AG09319 (cell line): ENCODE data around the gene ARSD.
"Not testable (repeated sequence)": the region's sequence is repeated elsewhere in the genome, so short reads cannot be mapped to it uniquely, and the experiment has no call there.

Experiments used
- DNase-seq: peaks from one replicate; pipeline ENCODE4 v3.0.0-alpha.2; 2010; ENCODE audit warnings: low read depth; ENCODE audit errors: extremely low read depth
- CTCF ChIP-seq: IDR thresholded peaks from 2 replicates; pipeline ENCODE4 v1.5.1; 2011; ENCODE audit warnings: low read depth, mild to moderate bottlenecking, inconsistent platforms, low read length, moderate library complexity

ARSD gene

GRCh38 chrX:2928583-2929434 is at the start of gene ARSD:
Gene ARSD (minus strand): TSS chrX:2929339. CDS start chrX:2929275, 64 bp downstream.
- DNase-seq: peak; percentile 94
- TF ChIP-seq CTCF: no peak

GRCh38 chrX:2978639-2979038 is 49.5 kb upstream of the ARSD start:
- not testable (repeated sequence) for DNase-seq

- TF ChIP-seq CTCF: no peak
- DNase-seq: no peak
These were observed 45.8 kb upstream of the ARSD start for GRCh38 chrX:2974961-2975360.

- no peak for TF ChIP-seq CTCF
- no peak for DNase-seq
These were observed 43.3 kb upstream of the ARSD start for GRCh38 chrX:2972391-2972790.

GRCh38 chrX:2969021-2969420 is 39.9 kb upstream of the ARSD start:
- no peak for TF ChIP-seq CTCF
- no peak for DNase-seq

GRCh38 chrX:2967998-2968909 is 39.1 kb upstream of the ARSD start:
- peak; percentile 30 for TF ChIP-seq CTCF
- DNase-seq: peak; percentile 16

- DNase-seq: no peak
- no peak for TF ChIP-seq CTCF
These were observed 38.4 kb upstream of the ARSD start for GRCh38 chrX:2967584-2967983.
